ENCODE results near the gene SENP2. TPM values are rescaled to one million over a fixed set of nuclear protein-coding genes. Genes with fewer than 3 reads are reported as not detected.
"Not testable (repeated sequence)": the region's sequence is repeated elsewhere in the genome, so short reads cannot be mapped to it uniquely, and the experiment has no call there.

Gene SENP2
- 10 to 100 TPM; 29.7 to 31.2 TPM for total RNA-seq

DNA sequence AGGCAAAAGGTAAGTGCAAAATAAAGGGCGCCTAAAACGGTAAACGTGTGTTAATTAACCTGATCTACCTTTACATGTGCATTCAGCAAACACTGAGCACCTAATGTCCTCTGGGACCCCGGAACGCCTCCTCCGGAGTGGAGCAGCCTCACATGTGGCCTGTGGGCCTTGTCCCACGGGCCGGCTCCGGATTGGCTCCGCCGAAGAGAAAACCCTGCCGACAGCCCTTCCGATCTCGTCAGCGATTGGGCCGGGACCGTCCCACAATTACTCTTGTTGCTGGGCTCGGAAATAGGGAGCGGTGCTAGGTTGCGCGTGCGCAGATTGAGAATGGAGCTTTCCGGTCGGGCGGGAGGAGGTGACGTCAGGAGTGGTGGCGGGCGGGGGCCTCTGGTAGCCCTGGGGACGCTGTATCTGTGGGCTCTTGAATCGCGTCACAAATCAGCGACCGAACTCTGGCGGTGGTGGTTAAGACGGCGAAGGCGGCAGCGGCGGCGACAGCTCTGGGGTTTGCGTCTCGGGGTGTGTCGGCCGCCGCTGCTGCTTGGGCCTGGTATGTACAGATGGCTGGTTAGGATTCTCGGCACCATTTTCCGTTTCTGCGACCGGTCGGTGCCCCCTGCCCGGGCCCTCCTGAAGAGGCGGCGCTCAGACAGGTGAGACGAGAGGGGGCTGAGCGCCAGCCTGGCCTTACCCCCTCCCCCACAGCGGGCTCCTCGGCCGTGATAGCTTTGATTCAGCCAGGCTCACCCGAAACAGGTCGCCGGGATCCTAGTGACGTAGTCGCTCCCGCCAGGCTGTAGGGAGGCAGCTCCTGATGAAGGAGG is at the start of gene SENP2:
TSS of gene SENP2 (plus strand) at position 437 of the 827 bp plus-strand sequence. CDS start at position 556, 119 bp downstream.
- peak; percentile 99 for DNase-seq
- H3K9me3 Mint-ChIP-seq: no peaks in the 10 kb centered on the region
- peak within 1 kb of the TSS; percentile 94 for H3K27ac Mint-ChIP-seq
- peaks cover 2% of the 10 kb centered on the region for H3K27me3 Mint-ChIP-seq
- ChIA-PET CTCF (interaction anchor here (0.6 to 1.6 kb wide), 8 partner anchors 10 to 74 kb away, joined by 3 to 12 read pairs (median 4); no protein-coding TSS in a partner anchor), POLR2A (interaction anchor here (0.5 kb wide), 1 partner anchor 256 kb away, joined by 5 read pairs; no protein-coding TSS in a partner anchor)
- H3K4me1 Mint-ChIP-seq: peaks cover 32% of the 10 kb centered on the region
- H3K4me3 Mint-ChIP-seq: peak within 1 kb of the TSS; percentile 84
- H3K36me3 Mint-ChIP-seq (ENCODE audit: low read depth): no peaks in the 10 kb centered on the region

DNA sequence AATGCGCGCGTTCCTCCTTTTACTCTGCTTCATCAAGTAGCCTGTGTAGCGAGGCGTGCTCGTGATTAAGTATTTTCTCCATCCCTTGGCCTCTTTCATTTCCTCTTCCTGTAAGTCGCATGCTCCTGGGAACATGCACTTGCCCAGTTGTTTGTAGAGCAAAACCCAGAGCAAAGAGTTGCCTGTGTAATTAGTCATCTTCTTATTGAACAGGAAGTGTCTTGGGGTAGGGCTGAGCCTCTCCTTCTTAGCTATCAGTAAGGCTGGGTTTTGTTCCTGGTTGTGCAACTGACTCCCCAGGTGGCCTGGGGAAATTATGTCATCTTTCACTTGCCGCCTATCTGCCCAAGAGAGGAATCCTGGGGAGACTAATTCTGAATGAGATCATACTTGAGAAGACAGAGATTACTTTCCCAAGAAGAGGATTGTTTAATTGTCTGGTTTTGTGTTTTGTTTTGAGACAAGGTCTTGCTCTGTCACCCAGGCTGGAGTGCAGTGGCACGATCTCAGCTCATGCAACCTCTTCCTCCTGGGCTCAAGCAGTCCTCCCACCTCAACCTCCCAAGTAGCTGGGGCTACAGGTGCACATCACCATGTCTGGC is 48.6 kb upstream of the SENP2 start:
- CTCF ChIA-PET: interaction anchor here (0.6 to 1.5 kb wide), 2 partner anchors 9 to 385 kb away, joined by 3 to 4 read pairs; no protein-coding TSS in a partner anchor
- H3K4me3 Mint-ChIP-seq: peak overlapping the region; percentile 1
- H3K4me1 Mint-ChIP-seq: peaks cover 16% of the 10 kb centered on the region
- no peaks in the 10 kb centered on the region for H3K27me3 Mint-ChIP-seq
- POLR2A ChIA-PET: interaction anchor here (0.5 kb wide), 1 partner anchor 364 kb away, joined by 3 read pairs; no protein-coding TSS in a partner anchor
- DNase-seq: peak; percentile 40
- H3K36me3 Mint-ChIP-seq (ENCODE audit: low read depth): peaks cover 3% of the 10 kb centered on the region
- H3K9me3 Mint-ChIP-seq: no peaks in the 10 kb centered on the region
- H3K27ac Mint-ChIP-seq: peak overlapping the region; percentile 85

DNA sequence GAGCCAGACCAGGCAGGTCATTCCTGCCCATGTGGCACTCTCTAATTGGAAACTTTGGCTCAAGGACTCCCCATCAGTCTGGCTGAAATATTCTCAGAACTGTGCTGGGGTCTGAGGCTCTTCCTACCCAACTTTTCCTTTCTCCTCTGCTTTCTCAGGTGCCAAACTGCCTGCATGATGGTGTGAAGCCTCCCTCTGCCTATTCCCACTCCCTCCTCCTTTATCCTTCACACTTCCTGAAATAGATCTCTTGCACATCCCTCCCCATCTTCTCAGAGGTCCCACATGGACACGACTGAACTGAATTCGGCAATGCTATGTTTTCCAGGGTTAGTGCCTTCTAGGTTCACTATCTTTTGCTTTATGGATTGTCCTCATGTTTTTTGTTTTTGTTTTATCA is 46.2 kb upstream of the SENP2 start:
- Mint-ChIP-seq H3K4me1 (peaks cover 17% of the 10 kb centered on the region), H3K9me3 (no peaks in the 10 kb centered on the region), H3K4me3 (no peak overlapping the region), H3K36me3 (ENCODE audit: low read depth) (peaks cover 3% of the 10 kb centered on the region), H3K27ac (peak overlapping the region; percentile 11), H3K27me3 (peaks cover 2% of the 10 kb centered on the region)
- DNase-seq: no peak
- CTCF ChIA-PET: interaction anchor here (1.0 kb wide), 1 partner anchor 33 kb away, joined by 3 read pairs; no protein-coding TSS in a partner anchor
- POLR2A ChIA-PET: no interaction called here

DNA sequence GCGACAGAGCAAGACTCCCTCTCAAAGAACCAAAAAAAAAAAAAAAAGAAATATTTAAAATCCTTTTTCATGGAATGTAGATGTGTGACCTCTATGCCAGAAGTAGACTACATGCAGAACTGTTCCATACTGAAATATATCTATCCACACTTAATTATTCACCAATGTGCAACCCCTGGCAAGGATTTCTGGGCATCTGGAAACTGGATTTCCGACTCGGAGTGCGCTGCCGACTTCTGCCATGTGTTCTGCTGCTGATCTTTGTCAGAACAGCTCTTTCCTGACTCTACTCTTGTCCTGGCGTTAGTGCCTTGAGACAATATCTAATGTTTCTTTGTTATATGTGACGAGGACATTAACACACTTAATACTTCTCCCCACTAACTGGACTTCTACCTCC is 45.4 kb upstream of the SENP2 start:
- Mint-ChIP-seq H3K4me1 (peaks cover 17% of the 10 kb centered on the region), H3K4me3 (no peak overlapping the region), H3K27me3 (peaks cover 2% of the 10 kb centered on the region), H3K36me3 (ENCODE audit: low read depth) (peaks cover 3% of the 10 kb centered on the region), H3K27ac (no peak overlapping the region), H3K9me3 (no peaks in the 10 kb centered on the region)
- CTCF ChIA-PET: interaction anchor here (1.0 kb wide), 1 partner anchor 33 kb away, joined by 3 read pairs; no protein-coding TSS in a partner anchor
- POLR2A ChIA-PET: no interaction called here
- no peak for DNase-seq

- no peak overlapping the region for H3K27ac Mint-ChIP-seq
- peaks cover 2% of the 10 kb centered on the region for H3K27me3 Mint-ChIP-seq
- no peaks in the 10 kb centered on the region for H3K36me3 Mint-ChIP-seq (ENCODE audit: low read depth)
- no peaks in the 10 kb centered on the region for H3K9me3 Mint-ChIP-seq
- H3K4me3 Mint-ChIP-seq: no peak overlapping the region
- CTCF ChIA-PET: no interaction called here
- POLR2A ChIA-PET: no interaction called here
- H3K4me1 Mint-ChIP-seq: peaks cover 11% of the 10 kb centered on the region
- no peak for DNase-seq
Measured at GRCh38 chr3:185549122-185549521, 37.0 kb upstream of the SENP2 start.

- H3K4me1 Mint-ChIP-seq: peaks cover 11% of the 10 kb centered on the region
- no peaks in the 10 kb centered on the region for H3K36me3 Mint-ChIP-seq (ENCODE audit: low read depth)
- ChIA-PET CTCF (no interaction called here), POLR2A (no interaction called here)
- no peak for DNase-seq
- no peak overlapping the region for H3K27ac Mint-ChIP-seq
- no peaks in the 10 kb centered on the region for H3K27me3 Mint-ChIP-seq
- no peaks in the 10 kb centered on the region for H3K9me3 Mint-ChIP-seq
- H3K4me3 Mint-ChIP-seq: no peak overlapping the region
Measured at GRCh38 chr3:185549651-185550111, 36.4 kb upstream of the SENP2 start.

DNA sequence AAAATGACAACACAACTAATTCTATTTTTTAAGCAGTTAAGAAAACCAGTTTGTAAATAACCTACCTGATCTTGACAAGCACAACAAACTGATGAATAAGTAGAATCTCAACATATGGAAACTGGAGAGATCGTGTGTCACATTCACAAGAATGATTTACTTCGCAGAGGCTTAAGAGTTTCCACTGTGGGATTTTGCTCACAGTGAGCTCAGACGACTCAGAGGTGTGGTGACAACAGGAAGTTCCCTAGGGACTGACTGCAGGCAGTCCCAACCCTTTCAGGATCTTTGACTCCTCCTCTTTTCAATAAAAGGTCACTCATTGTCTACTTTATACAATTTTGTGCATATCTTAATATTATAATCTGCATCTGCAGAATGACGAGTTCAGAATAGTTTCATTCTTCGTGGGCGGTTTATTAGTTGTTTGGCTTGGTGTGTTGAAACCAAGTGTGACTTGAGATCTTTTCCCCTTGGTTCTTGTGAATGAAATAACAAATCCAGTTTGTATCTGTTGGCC is 33.7 kb upstream of the SENP2 start, which contains the start of gene LIPH:
TSS of gene LIPH (minus strand) at position 231 of the 520 bp plus-strand sequence. CDS start at position 114, 117 bp downstream.
- H3K27me3 Mint-ChIP-seq: no peaks in the 10 kb centered on the region
- no peak within 1 kb of the TSS for H3K27ac Mint-ChIP-seq
- no peaks in the 10 kb centered on the region for H3K9me3 Mint-ChIP-seq
- peaks cover 6% of the 10 kb centered on the region for H3K4me1 Mint-ChIP-seq
- H3K36me3 Mint-ChIP-seq (ENCODE audit: low read depth): no peaks in the 10 kb centered on the region
- ChIA-PET POLR2A (no interaction called here), CTCF (interaction anchor here (0.6 to 1.4 kb wide), 2 partner anchors 23 to 81 kb away, joined by 3 read pairs; no protein-coding TSS in a partner anchor)
- no peak within 1 kb of the TSS for H3K4me3 Mint-ChIP-seq
- DNase-seq: no peak

GRCh38 chr3:185555101-185555501 is 31.0 kb upstream of the SENP2 start:
- no peak for DNase-seq
- H3K36me3 Mint-ChIP-seq (ENCODE audit: low read depth): no peaks in the 10 kb centered on the region
- H3K9me3 Mint-ChIP-seq: no peaks in the 10 kb centered on the region
- peaks cover 14% of the 10 kb centered on the region for H3K4me1 Mint-ChIP-seq
- ChIA-PET CTCF (no interaction called here), POLR2A (interaction anchor here (0.7 kb wide), 1 partner anchor 10 kb away, joined by 5 read pairs; no protein-coding TSS in a partner anchor)
- no peak overlapping the region for H3K27ac Mint-ChIP-seq
- H3K4me3 Mint-ChIP-seq: no peak overlapping the region
- no peaks in the 10 kb centered on the region for H3K27me3 Mint-ChIP-seq

DNA sequence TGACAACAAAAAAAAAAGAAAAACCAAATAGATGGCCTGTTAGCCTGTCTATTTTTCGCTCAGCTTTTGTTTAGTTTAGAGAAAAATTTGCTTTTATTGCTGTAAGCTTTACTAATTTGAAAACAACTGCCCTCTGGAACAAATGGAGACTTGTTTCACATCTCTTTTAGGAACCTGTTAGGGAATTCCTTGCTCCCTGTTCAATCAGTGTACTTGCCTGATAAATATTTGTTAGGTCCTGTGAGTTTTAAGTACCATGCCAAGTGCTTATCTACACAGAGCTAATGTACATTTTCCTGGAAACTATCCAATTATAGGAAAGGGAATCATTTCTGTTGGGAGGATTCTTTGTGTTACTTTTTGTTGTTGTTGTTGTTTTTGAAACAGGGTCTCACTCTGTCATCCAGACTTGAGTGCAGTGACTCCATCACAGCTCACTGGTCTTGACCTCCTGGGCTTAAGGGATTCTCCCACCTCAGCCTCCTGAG is 30.2 kb upstream of the SENP2 start:
- Mint-ChIP-seq H3K27me3 (peaks cover 2% of the 10 kb centered on the region), H3K36me3 (ENCODE audit: low read depth) (no peaks in the 10 kb centered on the region), H3K27ac (no peak overlapping the region), H3K9me3 (no peaks in the 10 kb centered on the region), H3K4me3 (no peak overlapping the region), H3K4me1 (peaks cover 14% of the 10 kb centered on the region)
- ChIA-PET POLR2A (no interaction called here), CTCF (interaction anchor here (0.5 to 0.6 kb wide), 2 partner anchors 202 to 770 kb away, joined by 3 to 6 read pairs; no protein-coding TSS in a partner anchor)
- DNase-seq: no peak

GRCh38 chr3:185556640-185557039 is 29.5 kb upstream of the SENP2 start:
- peaks cover 21% of the 10 kb centered on the region for H3K4me1 Mint-ChIP-seq
- H3K4me3 Mint-ChIP-seq; DNase-seq; H3K36me3 Mint-ChIP-seq (ENCODE audit: low read depth); POLR2A ChIA-PET; H3K9me3 Mint-ChIP-seq; H3K27me3 Mint-ChIP-seq; H3K27ac Mint-ChIP-seq: not testable (repeated sequence)
- CTCF ChIA-PET: interaction anchor here (0.5 kb wide), 1 partner anchor 201 kb away, joined by 3 read pairs; no protein-coding TSS in a partner anchor

DNA sequence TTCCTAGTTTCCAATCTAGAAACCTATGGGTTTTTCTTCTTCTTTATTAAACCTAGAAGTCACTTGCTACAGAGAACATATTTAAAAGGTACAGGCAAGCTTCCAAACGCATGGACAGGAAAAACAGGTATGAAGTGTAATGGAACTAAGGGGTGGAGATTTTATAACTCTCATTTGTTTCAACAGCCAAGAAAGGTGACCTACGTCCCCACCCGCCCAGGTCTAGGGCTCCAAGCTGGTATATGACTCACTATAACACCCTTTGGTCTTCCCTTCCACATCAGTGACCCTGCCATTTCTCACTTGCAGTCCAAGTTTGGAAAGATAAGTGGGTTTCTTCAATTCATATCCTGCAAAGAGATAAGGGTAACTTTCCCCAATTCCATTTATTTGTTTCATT is 27.7 kb upstream of the SENP2 start:
- Mint-ChIP-seq H3K4me1 (peaks cover 18% of the 10 kb centered on the region), H3K27me3 (peaks cover 2% of the 10 kb centered on the region), H3K36me3 (ENCODE audit: low read depth) (no peaks in the 10 kb centered on the region), H3K4me3 (no peak overlapping the region), H3K27ac (no peak overlapping the region), H3K9me3 (no peaks in the 10 kb centered on the region)
- ChIA-PET CTCF (interaction anchor here (1.3 to 2.1 kb wide), 6 partner anchors 12 to 56 kb away, joined by 3 to 6 read pairs (median 4); no protein-coding TSS in a partner anchor), POLR2A (no interaction called here)
- DNase-seq: no peak

GRCh38 chr3:185559706-185560090 is 26.4 kb upstream of the SENP2 start:
- Mint-ChIP-seq H3K9me3 (no peaks in the 10 kb centered on the region), H3K4me1 (peaks cover 18% of the 10 kb centered on the region), H3K36me3 (ENCODE audit: low read depth) (no peaks in the 10 kb centered on the region), H3K27me3 (peaks cover 2% of the 10 kb centered on the region), H3K27ac (no peak overlapping the region), H3K4me3 (peak overlapping the region; percentile 64)
- DNase-seq: no peak
- ChIA-PET CTCF (interaction anchor here (0.7 to 2.1 kb wide), 8 partner anchors 13 to 77 kb away, joined by 3 to 6 read pairs (median 4); partner anchors contain the start of gene TMEM41A), POLR2A (no interaction called here)

Measured in activated CD4-positive, alpha-beta T cell treated with anti-CD3 and anti-CD28 coated beads, Interleukin-2, amount 10 ng/mL, durations not matched to agents 7 days and 5 days (primary cell).